Trophoblast cell (in vitro differentiated cells and primary cell): Measurements from ENCODE around the gene EIF4EBP2.

Source experiments
- DNase-seq, 2 donors: peaks; one replicate each; pipeline ENCODE4 v3.0.0-alpha.2; 2016
- H2AFZ ChIP-seq: 2 replicates; pipeline ENCODE4 v1.6.1; 2013; ENCODE audit warnings: low read length, moderate library complexity, mild to moderate bottlenecking; ENCODE audit not compliant: insufficient read depth, poor library complexity
- H2AK5ac ChIP-seq: 2 replicates; pipeline ENCODE4 v1.6.1; 2013; ENCODE audit warnings: mild to moderate bottlenecking, low read length
- H2BK120ac ChIP-seq: 2 replicates; pipeline ENCODE4 v1.6.1; 2013; ENCODE audit warnings: low read length, mild to moderate bottlenecking, moderate library complexity; ENCODE audit not compliant: insufficient read depth, poor library complexity
- H2BK12ac ChIP-seq: 2 replicates; pipeline ENCODE4 v1.6.1; 2013; ENCODE audit warnings: mild to moderate bottlenecking, low read length, moderate library complexity
- H2BK5ac ChIP-seq: 2 replicates; pipeline ENCODE4 v1.6.1; 2013; ENCODE audit warnings: low read length, low read depth, moderate library complexity, mild to moderate bottlenecking; ENCODE audit not compliant: poor library complexity
- H3K14ac ChIP-seq: 2 replicates; pipeline ENCODE4 v1.6.1; 2013; ENCODE audit warnings: mild to moderate bottlenecking, low read length
- H3K18ac ChIP-seq: 2 replicates; pipeline ENCODE4 v1.6.1; 2013; ENCODE audit warnings: mild to moderate bottlenecking, low read length
- H3K23ac ChIP-seq: 2 replicates; pipeline ENCODE4 v1.6.1; 2013; ENCODE audit warnings: low read length
- H3K27ac ChIP-seq: 2 replicates; pipeline ENCODE4 v1.5.1; 2013; ENCODE audit warnings: low read depth, mild to moderate bottlenecking, inconsistent platforms, low read length, moderate library complexity
- H3K27me3 ChIP-seq: 2 replicates; pipeline ENCODE4 v1.6.1; 2013; ENCODE audit warnings: inconsistent platforms, mild to moderate bottlenecking, low read length, moderate library complexity; ENCODE audit not compliant: insufficient read depth
- H3K36me3 ChIP-seq, 2 experiments: 1 replicate in 1 of 2; 2 replicates in 1 of 2; pipeline ENCODE4 v1.6.1; 2013; ENCODE audit warnings: low read length in 2 of 2, mild to moderate bottlenecking in 2 of 2, moderate library complexity in 1 of 2; ENCODE audit not compliant: insufficient read depth in 2 of 2, control insufficient read depth in 1 of 2
- H3K4ac ChIP-seq: 2 replicates; pipeline ENCODE4 v1.6.1; 2013; ENCODE audit warnings: low read depth, mild to moderate bottlenecking, low read length, moderate library complexity
- H3K4me1 ChIP-seq, 2 experiments: 1 replicate in 1 of 2; 2 replicates in 1 of 2; pipeline ENCODE4 v1.6.1; 2013; ENCODE audit warnings: low read length in 2 of 2, mild to moderate bottlenecking in 2 of 2, moderate library complexity in 1 of 2; ENCODE audit not compliant: insufficient read depth in 2 of 2, control insufficient read depth in 1 of 2
- H3K4me2 ChIP-seq: 2 replicates; pipeline ENCODE4 v1.6.1; 2013; ENCODE audit warnings: inconsistent platforms, mild to moderate bottlenecking, low read length, moderate library complexity
- H3K4me3 ChIP-seq: 2 replicates; pipeline ENCODE4 v1.5.1; 2013; ENCODE audit warnings: mild to moderate bottlenecking, low read depth, low read length, inconsistent platforms
- H3K79me1 ChIP-seq: one replicate; pipeline ENCODE4 v1.6.1; 2013; ENCODE audit warnings: low read length
- H3K79me2 ChIP-seq: 2 replicates; pipeline ENCODE4 v1.6.1; 2013; ENCODE audit warnings: low read length, mild to moderate bottlenecking; ENCODE audit not compliant: control insufficient read depth, insufficient read depth, poor library complexity
- H3K9ac ChIP-seq: 2 replicates; pipeline ENCODE4 v1.6.1; 2013; ENCODE audit warnings: mild to moderate bottlenecking, low read length
- H3K9me3 ChIP-seq: 2 replicates; pipeline ENCODE4 v1.6.1; 2013; ENCODE audit warnings: low read depth, mild to moderate bottlenecking, control low read depth, inconsistent platforms, low read length; ENCODE audit not compliant: insufficient read depth
- H4K12ac ChIP-seq: 2 replicates; pipeline ENCODE4 v1.6.1; 2013; ENCODE audit warnings: low read depth, mild to moderate bottlenecking, low read length, moderate library complexity
- H4K8ac ChIP-seq: 2 replicates; pipeline ENCODE4 v1.6.1; 2013; ENCODE audit warnings: low read depth, mild to moderate bottlenecking, low read length, moderate library complexity
- H4K91ac ChIP-seq: one replicate; pipeline ENCODE4 v1.6.1; 2013; ENCODE audit warnings: low read depth, mild to moderate bottlenecking, low read length, moderate library complexity
- WGBS: extraction: QIAGEN DNeasy Blood & Tissue Kit; methylation state at CpG from one replicate; pipeline ENCODE4 v1.1.7; 2013; ENCODE audit warnings: missing lambda C conversion rate; ENCODE audit not compliant: insufficient read length, insufficient coverage; ENCODE audit errors: extremely low coverage; 5-methylcytosine and 5-hydroxymethylcytosine counted together

Gene EIF4EBP2

GRCh38 chr10:70441161-70441894 lies 37.4 kb downstream of the EIF4EBP2 start, which contains the start of gene NODAL:
Gene NODAL (minus strand): TSS chr10:70441681. CDS start chr10:70441667, 14 bp downstream.
- no peak within 1 kb of the TSS for H2BK5ac ChIP-seq
- H3K79me1 ChIP-seq = no peaks in the 10 kb centered on the region
- H2BK12ac ChIP-seq = no peak within 1 kb of the TSS
- H3K27me3 ChIP-seq = peaks cover 33% of the 10 kb centered on the region
- no peak within 1 kb of the TSS for H2AK5ac ChIP-seq
- H3K4me3 ChIP-seq = peak within 1 kb of the TSS; percentile 32
- peak within 1 kb of the TSS; percentile 12 for H2AFZ ChIP-seq
- no peak within 1 kb of the TSS for H3K27ac ChIP-seq
- peaks cover 8% of the 10 kb centered on the region for H3K9me3 ChIP-seq
- no peak within 1 kb of the TSS for H3K4ac ChIP-seq
- no CpG with 5 or more reads among the region's 60 CpGs for WGBS
- no peak within 1 kb of the TSS for H4K91ac ChIP-seq
- H3K79me2 ChIP-seq = no peaks in the 10 kb centered on the region
- no peak within 1 kb of the TSS for H3K9ac ChIP-seq
- H3K18ac ChIP-seq = no peak within 1 kb of the TSS
- H3K36me3 ChIP-seq = no peaks in the 10 kb centered on the region
- DNase-seq = no peak
- H3K23ac ChIP-seq = no peak within 1 kb of the TSS
- no peak within 1 kb of the TSS for H2BK120ac ChIP-seq
- no peak within 1 kb of the TSS for H3K14ac ChIP-seq
- H4K8ac ChIP-seq = no peak within 1 kb of the TSS
- no peak within 1 kb of the TSS for H4K12ac ChIP-seq
- H3K4me1 ChIP-seq = peaks cover 15 to 16% of the 10 kb centered on the region in 2 experiments
- peak within 1 kb of the TSS; percentile 48 for H3K4me2 ChIP-seq

- Histone ChIP-seq H3K79me2 (no peaks in the 10 kb centered on the region), H3K18ac (no peak overlapping the region), H3K4ac (no peak overlapping the region), H2BK12ac (no peak overlapping the region), H4K91ac (no peak overlapping the region), H3K23ac (no peak overlapping the region), H3K4me3 (no peak overlapping the region), H3K27me3 (peaks cover 33% of the 10 kb centered on the region), H3K36me3 (no peaks in the 10 kb centered on the region), H2BK120ac (no peak overlapping the region), H4K12ac (no peak overlapping the region), H2AFZ (no peak overlapping the region), H3K9me3 (peaks cover 8% of the 10 kb centered on the region), H3K4me1 (peaks cover 15 to 16% of the 10 kb centered on the region in 2 experiments), H2BK5ac (no peak overlapping the region), H3K14ac (no peak overlapping the region), H3K79me1 (no peaks in the 10 kb centered on the region), H3K4me2 (no peak overlapping the region), H4K8ac (no peak overlapping the region), H3K27ac (no peak overlapping the region), H3K9ac (no peak overlapping the region), H2AK5ac (no peak overlapping the region)
- no CpG with 5 or more reads among the region's 12 CpGs for WGBS
- DNase-seq = no peak
These were observed 38.0 kb downstream of the EIF4EBP2 start for GRCh38 chr10:70441895-70442309.

GRCh38 chr10:70442332-70442988 lies 38.5 kb downstream of the EIF4EBP2 start:
- no peak overlapping the region for H2AFZ ChIP-seq
- H2AK5ac ChIP-seq = no peak overlapping the region
- peaks cover 15 to 16% of the 10 kb centered on the region in 2 experiments for H3K4me1 ChIP-seq
- no peak overlapping the region for H4K8ac ChIP-seq
- H3K27me3 ChIP-seq = peaks cover 33% of the 10 kb centered on the region
- H3K18ac ChIP-seq = no peak overlapping the region
- no peak overlapping the region for H2BK12ac ChIP-seq
- no peak overlapping the region for H3K4me3 ChIP-seq
- H3K79me2 ChIP-seq = no peaks in the 10 kb centered on the region
- WGBS = no CpG with 5 or more reads among the region's 6 CpGs
- H4K12ac ChIP-seq = no peak overlapping the region
- H2BK120ac ChIP-seq = no peak overlapping the region
- no peaks in the 10 kb centered on the region for H3K36me3 ChIP-seq
- H3K14ac ChIP-seq = no peak overlapping the region
- no peak overlapping the region for H3K23ac ChIP-seq
- H3K4me2 ChIP-seq = no peak overlapping the region
- no peak overlapping the region for H4K91ac ChIP-seq
- H3K27ac ChIP-seq = no peak overlapping the region
- H3K4ac ChIP-seq = no peak overlapping the region
- no peak overlapping the region for H3K9ac ChIP-seq
- H3K79me1 ChIP-seq = no peaks in the 10 kb centered on the region
- H3K9me3 ChIP-seq = peaks cover 8% of the 10 kb centered on the region
- no peak for DNase-seq
- no peak overlapping the region for H2BK5ac ChIP-seq

GRCh38 chr10:70444744-70445143 lies 40.8 kb downstream of the EIF4EBP2 start:
- Histone ChIP-seq H2BK5ac (no peak overlapping the region), H3K79me1 (no peaks in the 10 kb centered on the region), H4K8ac (no peak overlapping the region), H4K12ac (no peak overlapping the region), H3K4me2 (no peak overlapping the region), H3K18ac (no peak overlapping the region), H4K91ac (no peak overlapping the region), H3K14ac (no peak overlapping the region), H3K4me1 (peaks cover 15 to 16% of the 10 kb centered on the region in 2 experiments), H2AK5ac (no peak overlapping the region), H3K27me3 (peaks cover 32% of the 10 kb centered on the region), H3K27ac (no peak overlapping the region), H3K36me3 (no peaks in the 10 kb centered on the region), H3K4me3 (no peak overlapping the region), H3K23ac (no peak overlapping the region), H2BK120ac (no peak overlapping the region), H3K9me3 (peaks cover 8% of the 10 kb centered on the region), H3K9ac (no peak overlapping the region), H3K4ac (no peak overlapping the region), H2AFZ (no peak overlapping the region), H2BK12ac (no peak overlapping the region), H3K79me2 (no peaks in the 10 kb centered on the region)
- no peak for DNase-seq
- no CpG with 5 or more reads among the region's 4 CpGs for WGBS
